Upper lobe of left lung (tissue), 4 donors: Measurements from ENCODE around the gene SHQ1.

ENCODE experiments used
- CTCF ChIP-seq, 6 experiments: fragments of 450-650 bp in 4 of 6; fragments of 200-600 bp in 2 of 6; sonication (generic) in 2 of 6; IDR thresholded peaks; one replicate each; pipeline ENCODE4 v1.5.1; 2016 to 2019; ENCODE audit warnings: antibody characterized with exemption in 6 of 6
- EP300 ChIP-seq, 4 donors: sonication (generic); formaldehyde crosslinking; IDR thresholded peaks; one replicate each; pipeline ENCODE4 v1.5.1; 2017; ENCODE audit warnings: antibody characterized with exemption in 4 of 4, control low read depth in 2 of 4
- POLR2A ChIP-seq, 4 donors: fragments of 450-650 bp; IDR thresholded peaks; one replicate each; pipeline ENCODE4 v1.5.1; 2016 to 2017; ENCODE audit warnings: antibody characterized with exemption in 4 of 4, mild to moderate bottlenecking in 2 of 4
- POLR2AphosphoS5 ChIP-seq, 2 donors: sonication (generic); formaldehyde crosslinking; IDR thresholded peaks; one replicate each; pipeline ENCODE4 v1.5.1; 2017; ENCODE audit warnings: antibody characterized with exemption in 2 of 2

DNA sequence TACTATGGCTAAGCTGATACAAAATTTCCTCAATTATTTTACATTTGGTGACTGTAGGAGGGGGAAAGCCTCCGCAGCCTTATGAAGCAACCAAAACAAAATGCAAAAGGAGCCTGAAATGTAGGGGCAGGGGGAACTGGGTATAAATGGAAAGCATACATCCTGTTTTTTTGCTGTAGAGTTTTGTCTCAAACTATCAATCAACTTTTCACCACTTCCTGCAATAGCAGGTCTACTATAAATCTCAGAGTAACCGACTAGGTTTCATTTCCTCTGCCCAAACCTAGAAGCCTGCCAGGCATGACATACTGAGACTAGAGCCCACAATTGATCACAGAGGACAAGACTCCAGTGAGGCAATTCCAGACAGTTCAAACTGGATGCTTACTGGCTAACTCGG, 91.3 kb downstream of the SHQ1 start:
- no peak for TF ChIP-seq CTCF (IDR thresholded peaks at IDR 0.05)
- TF ChIP-seq POLR2A (IDR thresholded peaks at IDR 0.05): no peak
- no peak for TF ChIP-seq POLR2AphosphoS5 (IDR thresholded peaks at IDR 0.05)
- no peak for TF ChIP-seq EP300 (IDR thresholded peaks at IDR 0.05)
